ENCODE results near the gene HLF. TPM values are rescaled to one million over a fixed set of nuclear protein-coding genes. Genes with fewer than 3 reads are reported as not detected.

The HLF gene
- total RNA-seq, 1 donor, result 1.7 TPM

DNA sequence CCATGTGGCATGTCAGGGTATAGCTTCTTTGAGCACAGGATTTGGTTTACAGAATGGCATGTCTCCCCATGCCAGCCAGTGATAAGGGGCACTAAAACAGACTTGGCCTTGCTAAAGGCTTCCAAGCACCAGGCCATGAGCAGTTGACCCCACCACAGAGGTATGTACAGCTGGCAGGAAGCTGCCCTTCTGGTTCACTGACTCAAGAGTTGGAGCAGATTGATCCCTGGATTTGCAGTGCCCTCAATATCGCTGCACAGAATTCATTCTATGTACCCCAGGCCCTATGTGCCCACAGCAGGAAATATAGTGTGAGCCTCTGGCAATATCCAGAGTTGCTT lies 24.3 kb downstream of the HLF start:
- H3K4me1 ChIP-seq (ENCODE audit: insufficient read depth, low read length), result no peaks in the 10 kb centered on the region
- no peaks in the 10 kb centered on the region for H3K9me3 ChIP-seq (ENCODE audit: low read depth, low read length)
- H3K27me3 ChIP-seq (ENCODE audit: insufficient read depth, low read length), result no peaks in the 10 kb centered on the region
- no peak overlapping the region for H3K4me3 ChIP-seq (ENCODE audit: low read length)

DNA sequence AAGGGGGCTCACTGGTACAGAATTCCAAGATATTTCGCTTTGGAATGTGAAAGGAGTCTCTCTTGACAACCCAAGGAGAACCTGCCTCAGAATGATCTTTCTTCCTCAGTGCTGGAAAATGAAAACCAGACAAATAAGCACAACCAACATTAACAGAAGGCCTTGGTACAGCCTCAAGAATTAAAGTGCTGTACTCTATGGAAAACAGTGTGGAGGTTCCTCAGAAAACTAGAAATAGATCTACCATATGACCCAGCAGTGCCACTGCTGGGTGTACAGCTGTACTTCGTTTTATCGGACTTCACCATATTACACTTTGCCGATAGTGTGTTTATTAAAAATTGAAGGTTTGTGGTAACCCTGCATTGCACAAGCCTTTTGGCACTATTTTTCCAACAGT lies 25.2 kb downstream of the HLF start:
- H3K27me3 ChIP-seq (ENCODE audit: insufficient read depth, low read length), result no peaks in the 10 kb centered on the region
- H3K4me1 ChIP-seq (ENCODE audit: insufficient read depth, low read length), result peaks cover 4% of the 10 kb centered on the region
- H3K9me3 ChIP-seq (ENCODE audit: low read depth, low read length), result no peaks in the 10 kb centered on the region
- no peak overlapping the region for H3K4me3 ChIP-seq (ENCODE audit: low read length)

DNA sequence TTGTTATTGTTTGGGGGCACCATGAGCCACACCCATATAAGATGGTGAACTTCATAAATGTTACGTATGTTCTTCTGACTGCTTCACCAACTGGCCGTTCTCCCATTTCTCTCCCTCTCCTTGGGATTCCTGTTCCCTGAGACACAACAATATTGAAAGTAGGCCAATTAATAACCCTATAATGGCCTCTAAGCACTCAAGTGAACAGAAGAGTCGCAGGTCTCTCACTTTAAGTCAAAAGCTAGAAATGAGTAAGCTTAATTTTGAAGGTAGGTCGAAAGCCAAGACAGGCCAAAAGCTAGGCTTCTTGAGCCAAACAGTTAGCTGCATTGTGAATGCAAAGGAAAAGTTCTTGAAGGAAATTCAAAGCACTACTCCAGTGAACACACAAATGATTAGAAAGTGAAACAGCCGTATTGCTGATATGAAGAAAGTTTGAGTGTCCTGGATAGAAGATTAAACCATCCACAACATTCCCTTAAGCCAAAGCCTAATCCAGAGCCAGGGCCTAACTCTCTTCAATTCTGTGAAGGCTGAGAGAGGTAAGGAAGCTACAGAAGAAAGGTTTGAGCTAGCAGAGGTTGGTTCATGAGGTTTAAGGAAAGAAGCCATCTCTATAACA lies 25.8 kb downstream of the HLF start:
- H3K27me3 ChIP-seq (ENCODE audit: insufficient read depth, low read length), result no peaks in the 10 kb centered on the region

DNA sequence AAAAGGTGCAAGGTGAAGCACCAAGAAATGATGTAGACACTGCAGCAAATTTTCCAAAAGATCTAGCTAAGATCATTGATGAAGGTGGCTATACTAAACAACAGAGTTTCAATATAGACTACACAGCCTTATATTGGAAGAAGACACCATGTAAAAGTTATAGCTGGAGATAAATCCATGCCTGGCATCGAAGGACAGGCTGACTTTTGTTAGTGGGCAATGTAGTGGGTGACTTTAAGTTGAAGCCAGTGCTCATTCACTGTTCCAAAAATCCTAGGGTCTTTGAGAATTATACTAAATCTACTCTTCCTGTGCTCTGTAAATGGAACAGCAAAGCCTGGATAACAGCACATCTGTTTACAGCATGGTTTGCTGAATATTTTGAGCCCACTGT lies 26.4 kb downstream of the HLF start:
- Histone ChIP-seq H3K9me3 (ENCODE audit: low read depth, low read length) (no peaks in the 10 kb centered on the region), H3K27me3 (ENCODE audit: insufficient read depth, low read length) (no peaks in the 10 kb centered on the region), H3K4me3 (ENCODE audit: low read length) (no peak overlapping the region), H3K4me1 (ENCODE audit: insufficient read depth, low read length) (peaks cover 4% of the 10 kb centered on the region)

More for the DNA sequence above, 25.8 kb downstream of the HLF start:
- Histone ChIP-seq H3K9me3 (ENCODE audit: low read depth, low read length) (no peaks in the 10 kb centered on the region), H3K4me3 (ENCODE audit: low read length) (no peak overlapping the region), H3K4me1 (ENCODE audit: insufficient read depth, low read length) (peaks cover 4% of the 10 kb centered on the region)

DNA sequence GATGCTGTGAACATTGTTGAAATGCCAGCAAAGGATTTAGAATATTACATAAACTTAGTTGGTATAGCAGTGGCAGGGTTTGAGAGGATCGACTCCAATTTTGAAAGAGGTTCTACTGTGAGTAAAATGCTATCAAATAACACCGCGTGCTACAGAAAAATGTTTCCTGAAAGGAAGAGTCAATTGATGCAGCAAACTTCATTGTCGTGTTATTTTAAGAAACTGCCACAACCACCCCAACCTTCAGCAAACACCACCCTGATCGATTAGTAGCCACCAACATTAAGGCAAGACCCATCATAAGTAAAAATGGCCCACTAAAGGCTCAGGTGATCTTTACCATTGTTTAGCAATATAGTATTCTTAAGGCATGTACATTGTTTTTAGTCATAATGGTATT lies 27.3 kb downstream of the HLF start:
- peaks cover 4% of the 10 kb centered on the region for H3K4me1 ChIP-seq (ENCODE audit: insufficient read depth, low read length)
- H3K9me3 ChIP-seq (ENCODE audit: low read depth, low read length), result no peaks in the 10 kb centered on the region
- no peaks in the 10 kb centered on the region for H3K27me3 ChIP-seq (ENCODE audit: insufficient read depth, low read length)
- no peak overlapping the region for H3K4me3 ChIP-seq (ENCODE audit: low read length)

DNA sequence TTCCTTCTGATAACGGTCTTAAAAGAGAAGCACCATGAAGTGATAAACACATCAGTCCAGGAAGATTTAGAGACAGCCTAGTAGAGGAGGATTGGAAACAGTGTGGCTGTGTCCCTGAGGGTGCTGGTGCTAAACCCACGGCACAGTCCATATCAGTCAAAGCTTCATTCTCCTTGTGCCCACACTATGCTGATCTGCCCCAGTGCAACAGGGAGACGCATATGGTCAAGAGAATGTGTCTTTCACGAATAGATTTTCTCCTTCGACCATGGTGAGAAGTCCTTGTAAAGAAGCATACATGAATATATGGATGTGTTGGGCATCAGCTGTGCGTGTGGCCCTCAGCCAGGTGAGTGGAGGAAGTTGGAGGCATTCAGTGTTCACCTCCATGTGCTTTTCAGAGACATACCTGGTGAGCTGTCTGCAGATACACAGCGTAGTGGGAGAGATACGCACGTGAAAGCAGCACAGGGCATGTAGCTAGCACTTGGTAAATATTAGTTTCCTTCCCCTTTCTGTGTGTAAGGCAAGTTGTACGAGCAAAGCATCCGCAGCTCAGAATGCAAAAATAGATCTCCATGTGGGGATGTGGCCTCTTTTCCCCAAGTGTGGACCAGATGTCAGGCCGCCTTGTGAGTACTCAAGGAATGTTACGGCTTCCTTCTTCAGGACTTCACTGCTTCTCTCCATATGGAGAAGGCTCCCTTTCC lies 29.4 kb downstream of the HLF start:
- H3K4me3 ChIP-seq (ENCODE audit: low read length), result no peak overlapping the region
- H3K9me3 ChIP-seq (ENCODE audit: low read depth, low read length), result no peaks in the 10 kb centered on the region
- peaks cover 4% of the 10 kb centered on the region for H3K4me1 ChIP-seq (ENCODE audit: insufficient read depth, low read length)
- no peaks in the 10 kb centered on the region for H3K27me3 ChIP-seq (ENCODE audit: insufficient read depth, low read length)

DNA sequence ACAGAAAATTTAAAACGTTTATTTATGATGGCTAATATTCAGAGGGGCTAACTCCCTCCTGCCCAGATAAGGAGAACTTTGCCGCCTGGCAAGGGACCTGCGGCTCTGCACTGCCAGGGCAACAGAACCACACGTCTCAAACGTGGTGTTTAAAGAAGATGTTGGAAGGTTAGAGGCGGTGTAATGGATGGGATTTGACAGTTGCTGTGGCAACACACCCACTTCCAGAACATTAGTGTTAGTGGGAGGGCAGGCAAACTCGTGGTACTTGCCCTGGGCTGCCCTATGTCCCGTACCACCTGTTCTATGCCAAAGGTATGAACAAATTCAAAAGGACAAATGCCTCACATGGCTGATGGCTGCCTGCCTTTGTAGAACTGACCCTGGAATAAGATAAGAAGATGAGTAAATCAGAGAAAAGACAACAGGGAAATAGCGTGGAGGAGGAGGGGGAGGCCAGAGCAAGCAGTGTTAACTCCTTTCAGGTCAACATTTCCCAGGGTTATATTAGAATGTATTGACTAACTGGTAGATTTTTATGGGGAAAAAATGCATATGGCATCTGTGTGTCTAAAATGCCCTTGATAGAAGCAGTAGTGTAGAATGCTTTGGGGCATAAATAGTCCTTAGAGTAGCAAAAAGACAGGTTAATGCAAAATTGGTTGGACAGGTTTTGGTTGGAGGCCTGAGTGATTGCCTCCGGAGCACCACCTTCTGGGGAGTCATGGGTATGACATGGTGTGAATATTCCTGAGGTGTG lies 30.8 kb downstream of the HLF start:
- Histone ChIP-seq H3K9me3 (ENCODE audit: low read depth, low read length) (no peaks in the 10 kb centered on the region), H3K27me3 (ENCODE audit: insufficient read depth, low read length) (no peaks in the 10 kb centered on the region)

DNA sequence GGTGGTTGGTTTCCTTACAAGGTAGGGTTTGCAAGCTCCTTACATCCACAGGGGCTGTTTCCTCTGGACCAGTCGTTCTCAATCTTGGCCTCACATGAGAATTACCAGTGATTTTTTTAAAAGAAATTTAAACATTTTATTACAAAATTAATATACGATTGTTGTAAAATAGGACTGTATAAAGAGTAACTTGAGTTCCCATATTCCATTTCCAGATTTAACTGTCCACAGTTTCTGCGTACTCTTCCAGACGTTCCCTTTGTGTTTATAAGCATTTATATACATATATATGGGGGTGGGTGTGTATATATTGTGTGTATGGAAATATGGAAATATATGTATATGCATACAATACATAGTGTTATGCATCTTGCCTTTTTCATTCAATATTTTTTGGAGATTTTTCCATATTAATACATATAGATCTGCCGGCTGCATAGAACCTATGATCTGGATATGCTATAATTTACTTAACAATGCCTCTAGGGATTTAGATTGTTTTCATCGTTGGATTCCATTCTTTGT lies 31.5 kb downstream of the HLF start:
- H3K4me3 ChIP-seq (ENCODE audit: low read length), result no peak overlapping the region
- no peaks in the 10 kb centered on the region for H3K27me3 ChIP-seq (ENCODE audit: insufficient read depth, low read length)
- no peaks in the 10 kb centered on the region for H3K9me3 ChIP-seq (ENCODE audit: low read depth, low read length)
- peaks cover 4% of the 10 kb centered on the region for H3K4me1 ChIP-seq (ENCODE audit: insufficient read depth, low read length)

More for the DNA sequence above, 30.8 kb downstream of the HLF start:
- Histone ChIP-seq H3K4me3 (ENCODE audit: low read length) (no peak overlapping the region), H3K4me1 (ENCODE audit: insufficient read depth, low read length) (peaks cover 4% of the 10 kb centered on the region)

DNA sequence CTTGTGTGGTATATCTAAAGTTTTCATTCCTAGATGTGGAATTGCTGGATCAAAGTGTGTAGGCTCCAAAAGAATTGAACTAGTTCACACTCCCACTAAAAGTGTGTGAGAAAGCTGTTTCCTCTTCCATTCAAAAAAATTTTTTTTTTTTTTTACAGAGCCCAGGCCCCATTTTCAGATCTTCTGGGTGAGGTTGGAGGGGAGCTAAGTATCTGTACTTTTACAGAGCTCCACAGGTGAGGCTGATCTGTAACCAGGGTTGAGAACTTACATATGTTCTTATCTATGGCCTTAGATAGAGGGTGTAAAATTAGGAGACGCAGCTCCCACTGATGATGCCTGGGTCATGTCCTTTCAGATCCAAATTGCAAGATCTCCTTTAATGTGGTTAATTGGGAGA lies 31.9 kb downstream of the HLF start:
- Histone ChIP-seq H3K4me3 (ENCODE audit: low read length) (no peak overlapping the region), H3K4me1 (ENCODE audit: insufficient read depth, low read length) (peaks cover 4% of the 10 kb centered on the region), H3K9me3 (ENCODE audit: low read depth, low read length) (no peaks in the 10 kb centered on the region), H3K27me3 (ENCODE audit: insufficient read depth, low read length) (no peaks in the 10 kb centered on the region)

DNA sequence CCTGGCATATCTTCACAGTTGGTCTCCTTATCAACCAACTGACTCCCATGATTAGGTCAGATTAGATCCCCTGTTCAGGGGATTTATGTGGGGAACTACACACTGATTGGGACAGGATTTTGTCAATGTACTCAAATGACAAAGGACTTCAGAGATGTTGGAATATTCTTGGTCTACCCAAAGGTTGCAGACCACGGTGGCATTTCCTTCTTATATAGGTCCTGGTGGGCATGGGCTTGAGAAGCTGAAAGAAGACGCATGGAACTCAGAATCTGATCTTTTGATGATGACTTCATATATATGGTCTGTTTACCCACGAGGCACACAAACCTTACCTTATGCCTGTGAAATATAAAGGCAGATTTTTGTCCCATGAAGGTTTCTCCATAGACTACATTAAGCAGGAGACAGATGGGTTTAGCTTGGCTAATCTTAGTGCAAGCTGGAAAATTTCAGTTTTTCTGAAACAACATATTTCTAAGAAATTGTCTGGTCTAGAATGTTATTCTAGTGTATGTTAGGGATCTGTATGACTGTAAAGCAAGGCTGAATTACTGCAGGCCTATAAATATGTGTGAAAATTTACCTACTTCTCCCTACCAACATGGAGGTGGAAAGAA lies 33.5 kb downstream of the HLF start:
- no peaks in the 10 kb centered on the region for H3K9me3 ChIP-seq (ENCODE audit: low read depth, low read length)
- no peaks in the 10 kb centered on the region for H3K27me3 ChIP-seq (ENCODE audit: insufficient read depth, low read length)
- H3K4me3 ChIP-seq (ENCODE audit: low read length), result no peak overlapping the region
- H3K4me1 ChIP-seq (ENCODE audit: insufficient read depth, low read length), result peaks cover 4% of the 10 kb centered on the region

DNA sequence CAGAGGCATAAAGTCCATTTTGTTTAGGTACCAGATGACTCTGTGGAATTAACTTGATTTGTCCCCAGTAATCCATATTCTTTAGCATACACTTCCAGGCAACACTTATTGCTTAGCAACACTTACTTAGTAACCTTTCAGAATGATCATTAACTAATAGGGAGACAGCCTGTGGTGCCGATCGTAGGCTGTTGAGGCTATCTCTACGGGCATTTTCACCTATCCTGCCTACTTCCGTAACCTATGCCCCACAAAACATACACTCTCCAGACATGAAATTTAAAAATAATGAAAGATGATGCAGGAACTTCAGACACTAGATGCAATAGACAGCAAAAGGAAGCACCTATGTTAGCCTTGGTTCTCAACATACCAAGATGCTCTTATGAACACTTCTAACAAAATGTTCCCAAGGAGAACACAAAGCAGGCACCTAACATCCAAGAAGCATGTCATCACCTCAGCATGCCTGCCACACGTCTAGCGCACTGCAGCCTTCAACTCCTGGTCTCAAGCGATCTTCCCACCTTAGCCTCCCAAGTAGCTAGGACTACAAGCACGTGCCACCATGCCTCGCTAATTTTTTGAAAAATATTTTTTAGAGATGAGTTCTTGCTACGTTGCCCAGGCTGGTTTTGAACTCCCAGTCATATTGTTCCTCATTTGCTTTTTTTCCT lies 34.5 kb downstream of the HLF start:
- H3K4me1 ChIP-seq (ENCODE audit: insufficient read depth, low read length), result peaks cover 3% of the 10 kb centered on the region
- no peaks in the 10 kb centered on the region for H3K27me3 ChIP-seq (ENCODE audit: insufficient read depth, low read length)
- no peaks in the 10 kb centered on the region for H3K9me3 ChIP-seq (ENCODE audit: low read depth, low read length)
- H3K4me3 ChIP-seq (ENCODE audit: low read length), result no peak overlapping the region

DNA sequence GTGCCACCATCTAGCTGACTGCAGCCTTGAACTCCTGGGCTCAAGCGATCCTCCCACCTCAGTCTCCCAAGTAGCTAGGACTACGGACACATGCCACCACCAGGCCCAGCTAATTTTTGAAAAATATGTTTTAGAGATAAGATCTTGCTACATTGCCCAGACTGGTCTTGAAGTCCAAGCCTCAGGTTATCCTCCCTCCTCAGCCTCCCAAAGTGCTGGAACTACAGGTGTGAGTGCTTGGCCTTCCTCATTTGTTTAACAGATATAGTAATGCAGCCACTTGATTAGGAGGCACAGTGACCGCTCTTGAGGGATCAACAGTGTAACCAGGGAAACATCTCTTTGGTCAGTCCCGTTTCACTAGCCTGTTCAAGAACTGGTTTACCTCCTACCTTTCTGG lies 35.1 kb downstream of the HLF start:
- Histone ChIP-seq H3K4me1 (ENCODE audit: insufficient read depth, low read length) (no peaks in the 10 kb centered on the region), H3K4me3 (ENCODE audit: low read length) (no peak overlapping the region), H3K9me3 (ENCODE audit: low read depth, low read length) (no peaks in the 10 kb centered on the region), H3K27me3 (ENCODE audit: insufficient read depth, low read length) (no peaks in the 10 kb centered on the region)

DNA sequence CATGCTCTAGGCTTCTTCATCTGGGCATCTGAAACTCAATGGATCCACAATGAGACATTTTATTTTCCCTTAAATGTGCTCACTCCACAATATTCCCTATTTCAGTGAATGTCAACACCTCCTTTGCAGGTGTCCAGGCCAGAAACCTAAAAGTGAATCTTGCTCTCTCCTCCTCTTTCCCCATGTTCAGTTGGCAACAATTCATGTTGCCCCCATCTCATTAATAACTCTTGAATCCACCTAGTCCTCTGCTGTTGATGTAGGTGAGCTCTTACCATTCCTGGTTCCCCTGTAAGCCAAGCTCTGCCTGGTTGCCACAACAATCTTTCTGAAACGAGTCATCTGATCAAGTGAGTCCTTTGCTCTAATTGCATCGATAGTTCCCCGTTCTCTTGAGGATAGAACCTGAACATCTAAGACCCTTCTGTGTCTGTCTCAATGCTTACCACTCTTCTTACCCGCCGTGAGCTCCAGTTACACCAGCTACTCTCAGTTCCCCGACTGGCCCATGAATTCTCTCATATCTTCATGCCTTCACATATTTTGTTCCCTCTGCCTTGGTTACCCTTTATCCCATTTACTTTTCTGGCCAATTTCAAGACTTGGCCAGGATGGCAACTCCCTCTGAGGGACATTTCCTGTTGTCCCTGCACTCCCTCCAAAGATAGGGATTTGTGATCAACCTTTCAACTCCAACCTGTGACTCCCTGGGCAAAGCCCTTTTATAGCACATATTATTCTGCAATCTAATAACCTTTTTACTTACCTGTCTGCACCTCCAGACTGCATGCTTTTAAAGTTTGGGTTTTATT lies 35.9 kb downstream of the HLF start:
- Histone ChIP-seq H3K4me3 (ENCODE audit: low read length) (no peak overlapping the region), H3K9me3 (ENCODE audit: low read depth, low read length) (no peaks in the 10 kb centered on the region), H3K4me1 (ENCODE audit: insufficient read depth, low read length) (no peaks in the 10 kb centered on the region), H3K27me3 (ENCODE audit: insufficient read depth, low read length) (no peaks in the 10 kb centered on the region)

Measured in mononuclear cell (primary cell).